Esophagus muscularis mucosa (tissue), 4 donors: Measurements from ENCODE around the gene CDK5RAP2.

ENCODE experiments used
- CTCF ChIP-seq, 3 experiments: fragments of 200-600 bp in 2 of 3; fragments of 450-650 bp in 1 of 3; sonication (generic) in 2 of 3; IDR thresholded peaks; one replicate each; pipeline ENCODE4 v1.5.1; 2017 to 2019; ENCODE audit warnings: antibody characterized with exemption in 3 of 3, mild to moderate bottlenecking in 2 of 3, moderate library complexity in 1 of 3
- EP300 ChIP-seq: sonication (generic); formaldehyde crosslinking; IDR thresholded peaks from one replicate; pipeline ENCODE4 v1.6.1; 2017; ENCODE audit warnings: antibody characterized with exemption
- POLR2A ChIP-seq: fragments of 450-650 bp; IDR thresholded peaks from one replicate; pipeline ENCODE4 v1.6.1; 2017; ENCODE audit warnings: antibody characterized with exemption, moderate library complexity, mild to moderate bottlenecking, low read depth
- POLR2AphosphoS5 ChIP-seq, 2 donors: sonication (generic); formaldehyde crosslinking; IDR thresholded peaks; one replicate each; pipeline ENCODE4 v1.6.1; 2017; ENCODE audit warnings: antibody characterized with exemption in 2 of 2

- TF ChIP-seq CTCF (IDR thresholded peaks at IDR 0.05) (no peak), POLR2A (no peak), EP300 (no peak), POLR2AphosphoS5 (IDR thresholded peaks at IDR 0.05) (no peak)
Measured at GRCh38 chr9:120557205-120557604, 22.8 kb downstream of the CDK5RAP2 start.
